ENCODE data around the gene SNX25.

Gene SNX25

DNA sequence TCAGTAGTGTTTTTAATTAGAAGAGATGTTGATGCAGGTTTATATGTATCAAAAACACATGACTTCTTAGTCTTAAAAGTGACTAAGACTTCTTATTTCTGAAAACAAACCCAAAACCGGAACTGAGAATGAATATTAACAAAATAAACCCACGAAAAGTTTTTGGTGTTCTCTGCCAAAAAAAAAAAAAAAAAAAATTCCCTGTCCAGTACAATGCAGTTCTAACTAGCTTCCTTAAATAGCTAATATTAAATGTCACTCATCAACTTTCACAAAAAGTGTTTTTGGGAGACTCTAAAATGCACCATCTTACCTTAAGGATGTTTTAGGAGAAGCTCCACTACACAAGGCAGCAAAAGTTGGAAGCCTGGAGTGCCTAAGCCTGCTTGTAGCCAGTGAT lies 189.2 kb downstream of the SNX25 start:
- H3K4me3 ChIP-seq (ENCODE audit: low read depth, low read length) = no peak overlapping the region

DNA sequence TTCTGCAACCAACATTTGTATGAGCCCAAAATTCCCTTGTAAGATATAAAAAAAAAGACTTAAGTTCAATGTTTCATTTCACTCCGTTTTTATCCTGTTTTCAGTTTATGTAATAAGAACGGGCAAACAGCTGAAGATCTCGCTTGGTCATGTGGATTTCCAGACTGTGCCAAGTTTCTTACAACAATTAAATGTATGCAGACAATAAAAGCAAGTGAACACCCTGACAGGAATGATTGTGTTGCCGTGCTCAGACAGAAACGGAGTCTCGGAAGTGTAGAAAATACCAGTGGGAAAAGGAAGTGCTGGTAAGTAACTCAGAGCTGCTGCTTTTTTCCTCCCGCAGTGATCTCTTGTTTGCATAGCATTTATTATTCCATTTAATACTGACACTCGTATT lies 190.1 kb downstream of the SNX25 start:
- no peak overlapping the region for H3K4me3 ChIP-seq (ENCODE audit: low read depth, low read length)

DNA sequence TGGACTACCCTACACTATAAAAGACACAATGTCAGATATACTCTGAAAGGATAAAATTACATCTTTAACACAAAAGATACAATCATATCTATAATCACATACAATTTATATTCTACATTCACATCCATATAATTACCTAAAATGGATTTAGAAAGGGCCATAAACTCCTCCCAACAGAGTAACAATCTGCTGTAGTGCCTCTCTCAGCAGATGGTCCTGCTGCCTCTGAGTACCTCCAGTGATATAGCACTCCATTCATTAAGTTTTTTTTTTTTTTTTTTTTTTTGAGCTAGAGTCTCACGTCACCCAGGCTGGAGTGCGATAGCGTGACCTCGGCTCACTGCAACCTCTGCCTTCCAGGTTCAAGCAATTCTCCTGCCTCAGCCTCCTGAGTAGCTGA lies 194.6 kb downstream of the SNX25 start:
- no peak overlapping the region for H3K4me3 ChIP-seq (ENCODE audit: low read depth, low read length)

DNA sequence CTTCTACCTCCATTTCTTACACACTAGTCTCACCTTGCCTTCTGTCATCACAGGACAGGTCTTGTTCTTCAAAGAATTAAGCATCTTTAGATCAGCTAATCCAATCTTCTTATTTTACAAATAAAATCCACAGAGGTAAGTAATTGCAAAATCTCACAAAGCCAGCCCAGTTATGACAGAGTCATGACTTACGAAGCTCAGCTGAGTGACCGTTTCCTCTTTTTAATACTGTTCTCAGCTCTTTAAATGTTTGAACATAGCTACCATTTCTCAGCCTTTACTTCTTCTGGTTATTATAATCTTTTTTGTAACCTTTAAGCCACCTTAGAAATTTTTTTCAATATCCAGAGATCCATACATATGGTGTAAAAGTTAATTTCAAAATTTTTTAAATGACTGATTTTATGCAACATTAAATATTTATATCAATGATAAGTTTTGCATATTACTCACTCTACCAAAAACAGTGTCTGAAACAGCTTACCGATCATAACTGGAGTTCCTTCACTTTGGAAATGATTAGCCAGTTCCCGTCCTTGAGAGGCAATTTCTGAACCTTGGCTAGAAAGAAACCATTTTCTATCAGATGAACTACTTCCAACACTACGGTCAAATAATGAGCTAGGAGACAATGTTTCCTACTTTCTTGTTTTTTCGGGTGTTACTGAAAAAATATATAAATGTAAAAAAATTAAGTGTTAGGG lies 196.1 kb downstream of the SNX25 start:
- no peak overlapping the region for H3K4me3 ChIP-seq (ENCODE audit: low read depth, low read length)

DNA sequence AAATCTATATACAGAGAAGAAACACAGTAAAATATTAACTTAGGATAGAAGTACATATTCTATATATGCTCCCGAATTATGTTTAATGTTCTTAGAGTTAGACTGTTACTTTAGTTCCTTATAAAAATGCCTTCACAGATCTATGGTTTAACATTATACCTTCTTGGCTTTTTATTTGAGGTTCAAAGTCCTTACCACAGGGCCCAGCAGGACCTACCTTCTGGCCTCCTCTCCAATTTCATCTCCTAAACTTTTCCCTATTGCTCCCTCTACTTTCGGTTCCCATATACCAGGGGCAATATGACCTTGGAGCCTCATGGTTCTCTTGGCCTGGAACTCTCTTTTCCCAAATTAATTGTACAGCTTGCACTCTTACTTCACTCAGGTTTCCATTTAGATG lies 199.0 kb downstream of the SNX25 start:
- no peak overlapping the region for H3K4me3 ChIP-seq (ENCODE audit: low read depth, low read length)

DNA sequence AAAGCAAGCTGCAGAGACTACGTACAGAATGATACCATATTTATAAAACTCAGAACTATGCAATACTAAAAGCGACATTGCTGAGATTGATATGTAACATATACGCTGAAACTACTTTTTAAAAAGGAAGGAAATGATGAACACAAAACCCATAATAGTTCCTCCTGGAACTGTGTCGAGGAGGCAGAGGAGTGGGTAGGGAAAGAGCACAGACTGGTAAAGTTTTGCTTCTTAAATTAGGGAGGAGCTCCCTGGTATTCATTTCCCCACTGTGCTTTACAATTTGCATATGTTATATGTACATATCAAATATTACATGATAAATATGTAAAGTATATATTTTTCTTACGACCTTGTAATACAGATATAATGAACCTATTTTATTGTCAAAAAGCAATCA lies 202.5 kb downstream of the SNX25 start:
- H3K4me3 ChIP-seq (ENCODE audit: low read depth, low read length) = no peak overlapping the region

DNA sequence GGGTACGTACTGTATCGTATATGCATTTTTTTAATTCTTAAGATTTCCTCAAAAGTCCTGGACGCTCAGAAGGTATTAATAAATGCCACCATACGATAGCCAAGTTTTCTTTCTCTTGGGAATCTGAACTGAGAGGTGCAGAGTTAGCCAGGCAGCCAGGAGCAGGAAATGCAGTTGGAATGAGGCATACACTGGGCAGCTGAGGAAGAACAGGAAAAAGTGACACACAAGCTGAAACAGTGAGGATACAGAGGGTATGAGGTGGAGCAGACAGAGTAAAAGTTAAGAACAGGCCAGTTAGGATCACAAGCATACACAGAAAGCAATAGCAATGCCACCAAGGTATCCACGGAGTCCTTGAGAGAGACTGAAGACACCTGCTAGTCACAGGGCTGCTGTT lies 203.0 kb downstream of the SNX25 start:
- no peak overlapping the region for H3K4me3 ChIP-seq (ENCODE audit: low read depth, low read length)
